ENCODE results near the gene CCNL2.

Gene CCNL2

GRCh38 chr1:1340791-1341548 lies 58.2 kb downstream of the CCNL2 start:
- TF ChIP-seq REST (IDR thresholded peaks at IDR 0.05; ENCODE audit: insufficient replicate concordance, low read depth) (no peak), SPI1 (IDR thresholded peaks at IDR 0.05; ENCODE audit: borderline replicate concordance, low read depth) (no peak), CTCF (IDR thresholded peaks at IDR 0.05; ENCODE audit: insufficient read depth, low read length) (no peak), GABPA (IDR thresholded peaks at IDR 0.05; ENCODE audit: low read depth) (no peak), POLR2AphosphoS5 (IDR thresholded peaks at IDR 0.05; ENCODE audit: low read depth) (no peak; the same call in 1 of the 2 replicates)
- H3K4me3 ChIP-seq (replicated peaks; ENCODE audit: insufficient read depth, low read length): no peak overlapping the region
- no peak for DNase-seq (ENCODE audit: low read depth in 1 of 2, low spot score in 1 of 2)
- H3K27ac ChIP-seq (replicated peaks): no peak overlapping the region
- H3K27me3 ChIP-seq (ENCODE audit: insufficient read depth, poor library complexity, severe bottlenecking): no peaks in the 10 kb centered on the region

GRCh38 chr1:1340185-1340584 lies 59.0 kb downstream of the CCNL2 start:
- no peak overlapping the region for H3K4me3 ChIP-seq (replicated peaks; ENCODE audit: insufficient read depth, low read length)
- no peak overlapping the region for H3K27ac ChIP-seq (replicated peaks)
- DNase-seq (ENCODE audit: low read depth in 1 of 2, low spot score in 1 of 2): no peak
- H3K27me3 ChIP-seq (ENCODE audit: insufficient read depth, poor library complexity, severe bottlenecking): no peaks in the 10 kb centered on the region
- TF ChIP-seq CTCF (IDR thresholded peaks at IDR 0.05; ENCODE audit: insufficient read depth, low read length): no peak
- TF ChIP-seq GABPA (IDR thresholded peaks at IDR 0.05; ENCODE audit: low read depth): no peak
- TF ChIP-seq REST (IDR thresholded peaks at IDR 0.05; ENCODE audit: insufficient replicate concordance, low read depth): no peak
- TF ChIP-seq POLR2AphosphoS5 (IDR thresholded peaks at IDR 0.05; ENCODE audit: low read depth): no peak
- TF ChIP-seq SPI1 (IDR thresholded peaks at IDR 0.05; ENCODE audit: borderline replicate concordance, low read depth): no peak

- DNase-seq (ENCODE audit: low read depth in 1 of 2, low spot score in 1 of 2): no peak
- no peak for TF ChIP-seq CTCF (IDR thresholded peaks at IDR 0.05; ENCODE audit: insufficient read depth, low read length)
- no peak for TF ChIP-seq REST (IDR thresholded peaks at IDR 0.05; ENCODE audit: insufficient replicate concordance, low read depth)
- TF ChIP-seq SPI1 (IDR thresholded peaks at IDR 0.05; ENCODE audit: borderline replicate concordance, low read depth): no peak
- no peak for TF ChIP-seq GABPA (IDR thresholded peaks at IDR 0.05; ENCODE audit: low read depth)
- TF ChIP-seq POLR2AphosphoS5 (IDR thresholded peaks at IDR 0.05; ENCODE audit: low read depth): no peak
- Histone ChIP-seq H3K27ac (replicated peaks) (no peak overlapping the region), H3K27me3 (ENCODE audit: insufficient read depth, poor library complexity, severe bottlenecking) (no peaks in the 10 kb centered on the region), H3K4me3 (replicated peaks; ENCODE audit: insufficient read depth, low read length) (no peak overlapping the region)
Observed at GRCh38 chr1:1338278-1338677, 60.9 kb downstream of the CCNL2 start.

All from HL-60 (cell line).